Measurements from ENCODE around the gene CDC42EP1.

CDC42EP1 gene

DNA sequence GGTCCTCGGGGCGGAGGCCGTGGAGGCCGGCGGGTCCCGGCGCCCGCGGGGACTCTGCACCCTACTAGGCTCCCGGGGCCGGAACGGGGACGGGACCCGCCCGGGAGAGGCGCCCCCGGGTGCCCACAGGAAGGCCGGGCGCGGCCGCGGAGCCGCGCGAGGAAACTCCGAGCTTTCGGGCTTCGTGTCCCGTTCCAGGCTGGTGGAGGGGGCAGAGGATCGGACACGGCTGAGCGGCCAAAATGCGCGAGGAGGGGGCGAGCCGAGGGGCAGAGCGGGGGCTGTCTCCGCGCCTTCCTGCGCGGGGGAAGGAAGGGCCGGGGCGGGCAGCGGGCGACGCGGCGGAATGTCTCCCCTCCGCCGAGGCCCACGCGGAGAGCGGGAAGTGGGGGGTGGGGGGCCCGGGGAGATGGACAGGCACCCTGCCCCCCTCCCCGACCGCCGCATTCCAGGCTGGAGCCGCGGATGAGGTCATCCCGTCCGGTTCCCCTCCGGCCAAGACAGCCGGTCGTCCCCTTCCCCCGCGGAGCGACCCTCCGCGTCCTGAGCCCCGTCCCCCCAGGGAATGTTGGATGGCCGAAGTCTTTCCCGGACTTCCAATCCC is 430 bp downstream of the CDC42EP1 start:
- DNase-seq (ENCODE audit: low read depth) = peak; percentile 86

DNA sequence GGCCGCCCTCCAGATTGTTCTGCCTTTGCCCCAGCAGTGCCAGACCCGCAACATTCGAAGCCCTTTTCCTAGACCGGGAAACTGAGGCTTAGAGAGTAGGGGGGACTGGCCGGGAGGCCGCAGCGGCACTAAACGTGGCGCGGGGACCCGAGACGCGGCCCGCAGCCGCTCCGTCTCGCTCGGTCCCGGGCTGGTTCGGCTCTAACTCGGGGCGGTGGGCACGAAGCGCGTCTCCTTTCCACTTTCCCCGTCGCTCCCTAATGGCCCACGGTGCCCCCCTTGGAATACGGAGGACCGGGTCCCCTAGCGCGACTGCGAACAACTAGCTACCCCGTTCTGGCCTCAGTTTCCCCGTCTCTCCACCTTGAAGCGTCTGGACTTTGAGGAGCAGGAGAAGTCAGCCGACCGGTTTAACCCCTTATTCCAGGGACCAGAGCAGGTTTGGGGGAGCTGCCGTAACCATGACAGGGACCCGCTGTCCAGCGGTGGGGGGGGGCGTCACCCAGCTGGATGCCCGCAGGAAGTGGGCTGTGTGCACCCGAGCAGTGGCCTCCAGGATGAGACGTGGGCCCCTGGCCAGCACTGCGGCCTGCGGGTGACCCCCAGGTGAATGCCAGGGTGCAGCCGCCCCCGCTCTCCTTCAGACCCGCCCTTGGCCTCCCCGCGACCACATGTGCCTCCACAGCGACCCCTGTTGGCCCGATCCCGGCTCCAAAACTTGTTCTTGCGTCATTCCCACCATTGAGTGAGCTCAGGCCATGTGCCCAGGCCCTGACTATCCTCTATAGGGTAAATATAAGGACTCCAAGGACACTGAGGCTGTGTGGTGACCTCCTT is 1.1 kb downstream of the CDC42EP1 start:
- peak; percentile 86 for DNase-seq (ENCODE audit: low read depth)

- no peak for DNase-seq (ENCODE audit: low read depth)
These were observed 2.0 kb downstream of the CDC42EP1 start for GRCh38 chr22:37562049-37562875.

GRCh38 chr22:37563153-37564081 is 3.1 kb downstream of the CDC42EP1 start:
- peak; percentile 98 for DNase-seq (ENCODE audit: low read depth)

DNA sequence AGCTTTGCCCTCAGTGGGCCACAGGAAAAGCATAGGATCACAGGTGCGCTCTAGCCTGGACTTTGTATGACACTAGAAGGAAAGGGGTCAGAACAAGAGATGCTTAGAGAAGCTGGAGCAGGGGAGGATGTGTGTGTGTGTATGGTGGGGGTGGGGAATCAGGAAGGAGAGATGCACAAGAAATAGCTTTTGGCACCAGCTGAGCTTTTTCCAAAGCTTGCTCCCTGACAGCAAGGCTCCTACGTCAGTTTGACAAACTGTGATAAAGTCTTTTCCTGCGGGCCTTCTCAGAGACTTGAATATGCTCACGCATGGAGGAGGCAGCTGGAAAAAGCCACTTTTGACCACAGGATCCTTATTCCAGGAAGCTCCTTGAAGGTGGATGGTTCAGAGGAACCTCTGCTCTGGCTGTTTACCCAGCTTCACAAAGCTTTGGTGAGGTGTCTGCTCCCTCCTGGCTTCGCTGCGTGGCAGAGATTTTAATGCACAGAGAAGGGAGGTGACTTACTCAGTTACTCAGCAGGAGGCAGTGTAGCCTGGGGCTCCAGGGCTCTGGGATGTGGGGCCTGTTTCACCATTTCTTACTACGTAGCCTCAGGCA is 3.9 kb downstream of the CDC42EP1 start:
- DNase-seq (ENCODE audit: low read depth) = peak; percentile 22

DNA sequence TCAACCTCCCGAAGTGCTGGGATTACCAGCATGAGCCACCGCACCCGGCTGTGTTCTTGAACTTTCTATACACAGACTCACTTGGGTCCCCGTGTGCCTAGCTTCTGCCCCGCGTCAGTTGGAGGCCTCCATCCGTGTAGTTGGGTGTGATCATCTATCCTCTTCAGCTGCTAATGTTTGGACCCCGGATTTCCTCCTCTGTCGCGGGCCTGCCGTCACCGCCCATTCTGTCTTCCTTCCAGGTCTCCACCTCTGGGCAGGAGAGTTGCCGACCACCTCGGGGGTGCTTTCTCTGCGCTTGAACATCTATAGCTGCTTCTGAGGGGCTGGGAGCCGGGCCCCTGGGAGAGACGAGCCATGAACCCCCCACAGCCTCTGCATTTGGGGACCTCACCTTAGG is 5.5 kb downstream of the CDC42EP1 start:
- no peak for DNase-seq (ENCODE audit: low read depth)

- no peak for DNase-seq (ENCODE audit: low read depth)
These were observed 6.1 kb downstream of the CDC42EP1 start for GRCh38 chr22:37566329-37566837.

DNA sequence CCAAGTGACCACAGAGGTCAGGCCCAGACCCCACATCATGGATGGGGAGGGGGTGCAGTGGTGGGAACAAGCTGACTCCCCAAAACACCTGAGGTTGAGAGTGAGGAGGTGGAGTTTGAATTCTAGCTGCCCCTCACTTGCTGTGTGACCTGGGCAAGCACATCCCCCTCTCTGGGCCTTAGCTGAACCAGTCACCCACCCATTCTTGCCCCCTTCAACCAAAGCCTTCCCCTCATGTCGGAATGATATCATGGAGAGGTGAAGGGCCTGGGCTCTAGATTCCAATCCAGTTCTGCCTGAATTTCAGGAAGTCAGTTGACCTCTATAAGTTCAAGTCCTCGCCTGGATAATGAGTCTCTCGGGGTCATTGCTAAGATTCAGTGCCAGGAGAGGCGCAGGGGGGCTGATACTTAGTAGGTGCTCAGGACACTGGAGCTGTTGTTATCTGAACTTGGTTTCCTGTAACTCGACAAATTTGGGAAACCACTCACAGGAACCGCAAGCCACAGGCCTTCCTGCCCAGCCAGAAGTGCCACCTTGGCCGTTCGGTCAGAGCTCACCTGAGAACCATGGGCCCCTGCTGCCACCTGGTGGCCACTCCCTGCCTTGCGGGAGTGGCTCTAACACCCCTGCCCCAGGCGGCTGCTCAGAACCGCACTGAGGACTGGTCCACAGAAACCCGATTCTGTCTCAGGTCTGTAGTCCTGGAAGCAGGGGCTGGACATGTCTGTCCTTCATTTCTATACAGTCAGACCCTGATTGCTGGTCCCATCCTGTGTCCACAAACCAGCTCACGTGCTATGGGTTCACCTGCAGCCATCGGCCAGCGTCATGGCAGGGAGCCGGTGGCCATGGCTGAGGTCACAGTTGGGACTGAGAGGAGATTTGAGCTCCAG is 6.9 kb downstream of the CDC42EP1 start:
- DNase-seq (ENCODE audit: low read depth) = peak; percentile 56

- no peak for DNase-seq (ENCODE audit: low read depth)
These were observed 7.7 kb downstream of the CDC42EP1 start for GRCh38 chr22:37568012-37568411.

DNA sequence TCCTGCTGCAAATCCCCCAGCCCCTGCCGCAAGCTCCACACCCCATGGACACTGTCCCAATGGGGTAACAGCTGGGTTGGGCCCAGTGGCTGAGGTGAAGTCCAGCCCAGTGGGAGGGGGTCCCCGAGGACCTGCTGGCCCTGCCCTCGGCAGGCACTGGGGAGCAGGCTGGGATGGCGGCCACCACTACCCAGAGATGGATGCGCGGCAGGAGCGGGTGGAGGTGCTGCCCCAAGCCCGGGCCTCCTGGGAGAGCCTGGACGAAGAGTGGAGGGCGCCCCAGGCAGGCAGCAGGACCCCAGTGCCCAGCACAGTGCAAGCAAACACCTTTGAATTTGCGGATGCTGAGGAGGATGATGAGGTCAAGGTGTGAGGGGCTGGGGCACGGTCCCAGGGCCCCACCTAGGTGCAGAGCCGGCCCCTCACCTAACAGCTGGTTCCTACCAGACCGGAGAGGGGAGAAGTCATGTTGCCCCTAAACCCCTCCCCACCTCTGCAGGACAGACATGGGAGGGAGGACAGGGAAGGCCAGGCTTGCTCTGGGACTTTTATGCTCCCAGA is 8.2 kb downstream of the CDC42EP1 start:
- no peak for DNase-seq (ENCODE audit: low read depth)

DNA sequence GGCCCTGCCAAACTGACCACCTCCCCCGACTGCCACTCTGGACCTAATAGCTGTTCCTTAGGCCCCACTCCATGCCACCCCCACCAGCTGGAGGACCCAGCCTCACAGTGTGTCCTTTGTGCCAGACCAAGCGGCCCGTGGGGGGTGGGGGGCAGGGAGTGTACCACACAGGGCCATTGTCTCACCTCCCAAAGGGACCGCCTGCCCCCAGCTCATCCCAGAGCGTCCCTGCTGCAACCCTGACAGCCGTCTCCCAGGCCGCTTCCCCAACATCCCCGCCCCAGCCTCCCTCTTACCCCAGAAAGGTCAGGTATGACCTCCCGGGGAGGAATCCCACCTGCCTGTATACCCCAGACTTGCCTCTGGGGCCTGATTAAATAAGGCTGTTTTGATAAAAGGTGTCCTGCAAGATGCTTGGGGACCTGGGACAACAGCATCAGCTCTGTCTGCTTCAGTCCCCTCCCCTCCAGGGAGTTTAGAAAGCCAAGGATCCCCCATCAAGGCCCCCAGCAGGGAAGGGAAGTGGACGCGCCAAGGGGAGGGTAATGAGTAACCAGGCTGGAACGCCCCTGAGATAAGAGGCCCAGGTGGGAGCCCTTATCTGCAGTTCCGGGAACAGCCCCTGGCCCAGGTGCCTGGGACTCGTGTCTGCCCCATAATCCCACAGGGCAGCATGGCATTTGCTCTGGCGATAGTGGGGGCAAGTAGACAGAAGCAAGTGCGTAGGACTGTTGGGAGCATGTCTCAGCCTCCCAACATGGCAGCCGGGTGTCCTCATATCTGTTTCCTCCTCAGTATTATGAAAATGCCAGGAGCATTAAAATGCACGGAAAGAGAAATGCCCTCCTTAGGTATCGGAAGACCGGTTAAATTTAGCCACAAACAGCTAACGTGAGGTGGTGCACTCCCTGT is 9.0 kb downstream of the CDC42EP1 start:
- no peak for DNase-seq (ENCODE audit: low read depth)

DNA sequence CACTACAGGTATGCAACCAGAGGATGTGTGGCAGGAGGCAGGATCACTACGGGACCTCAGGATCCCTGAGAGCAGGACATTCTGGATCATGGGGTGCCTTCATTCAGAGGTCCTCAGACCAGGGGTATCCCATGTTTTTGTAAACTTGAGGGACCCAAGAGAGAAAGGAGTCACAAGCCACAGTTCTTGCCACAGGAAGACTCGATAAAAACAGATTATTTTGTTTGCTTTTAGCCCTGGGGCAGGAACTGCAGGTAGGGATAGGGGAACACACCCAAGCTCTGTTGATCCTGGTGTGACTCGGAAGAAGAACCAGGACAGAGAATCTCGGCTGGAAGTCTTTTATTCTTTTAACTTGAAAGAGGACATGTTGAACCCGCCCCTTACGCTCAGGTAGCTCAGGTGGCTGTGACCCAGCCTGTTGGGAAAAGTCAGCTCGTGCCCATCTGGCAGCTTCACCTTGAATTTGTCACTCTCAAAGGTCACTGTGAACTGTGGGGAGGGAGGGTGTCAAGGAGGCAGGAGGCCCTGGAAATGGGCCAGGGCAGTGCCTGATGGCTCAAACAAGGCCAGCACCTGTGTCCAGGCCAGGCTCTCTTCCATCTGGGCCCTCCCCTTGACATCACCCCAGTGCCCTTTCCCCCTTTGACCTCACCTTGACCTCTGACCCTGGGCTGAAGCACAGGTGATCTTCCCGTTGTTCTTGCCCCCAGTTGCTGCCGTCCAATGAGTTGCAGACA is 9.8 kb downstream of the CDC42EP1 start:
- no peak for DNase-seq (ENCODE audit: low read depth)

GRCh38 chr22:37570661-37570976 is 10.3 kb downstream of the CDC42EP1 start:
- no peak for DNase-seq (ENCODE audit: low read depth)

- DNase-seq (ENCODE audit: low read depth) = peak; percentile 36
These were observed 11.1 kb downstream of the CDC42EP1 start for GRCh38 chr22:37571258-37571991.

GRCh38 chr22:37571992-37572373 is 11.7 kb downstream of the CDC42EP1 start:
- no peak for DNase-seq (ENCODE audit: low read depth)

GRCh38 chr22:37575490-37576003 is 15.3 kb downstream of the CDC42EP1 start:
- DNase-seq (ENCODE audit: low read depth) = no peak

DNA sequence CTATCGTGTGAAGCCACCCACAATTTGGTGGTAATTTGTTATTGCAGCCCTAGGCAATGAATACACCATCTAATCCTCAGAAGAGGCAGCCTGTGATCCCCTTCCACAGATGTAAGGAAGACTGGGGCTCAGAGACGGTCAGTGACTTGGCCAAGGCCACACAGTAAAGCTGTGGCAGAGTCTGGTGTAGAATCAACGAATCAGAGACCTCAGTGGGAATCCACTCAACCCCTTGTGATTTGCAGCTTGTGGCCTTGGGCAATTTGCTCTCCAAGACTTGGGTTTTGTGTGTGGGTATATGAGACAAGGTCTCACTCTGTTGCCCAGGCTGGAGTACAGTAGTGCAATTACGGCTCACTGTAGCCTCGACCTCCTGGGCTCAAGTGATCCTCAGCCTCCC is 17.7 kb downstream of the CDC42EP1 start:
- peak; percentile 13 for DNase-seq (ENCODE audit: low read depth)

All from EH (cell line).